ENCODE data around the gene STRBP.

GRCh38 chr9:123300554-123300953 is 32.2 kb upstream of the STRBP start:
- TF ChIP-seq CTCF (IDR thresholded peaks at IDR 0.05) (no peak), POLR2A (IDR thresholded peaks at IDR 0.05) (no peak), EP300 (IDR thresholded peaks at IDR 0.05) (no peak)
